GM10248 (cell line): ENCODE measurements around the gene NAV1.

Experiments
- CTCF ChIA-PET: fragments of 300-600 bp; sonication (Branson Sonifier 250); formaldehyde crosslinking; extraction: SDS; loops from one replicate; lab custom pipeline; 2021; ENCODE audit warnings: antibody characterized with exemption; lab: Yijun Ruan, JAX
- POLR2A ChIA-PET: fragments of 350-650 bp; sonication (Branson Sonifier 250); formaldehyde crosslinking; extraction: SDS; loops from one replicate; lab custom pipeline; 2020; ENCODE audit warnings: antibody characterized with exemption; lab: Yijun Ruan, JAX
- DNase-seq: peaks from one replicate; pipeline ENCODE4 v3.0.0; 2012; ENCODE audit errors: extremely low spot score
- CTCF ChIP-seq: IDR thresholded peaks from 2 replicates; pipeline ENCODE4 v1.5.1; 2012; ENCODE audit warnings: mild to moderate bottlenecking, low read depth; ENCODE audit errors: extremely low read depth, missing control alignments, control extremely low read depth

Gene NAV1

GRCh38 chr1:201551096-201551495, 12.2 kb downstream of the NAV1 start:
- ChIA-PET POLR2A (no interaction called here), CTCF (interaction anchor here (0.8 to 1.9 kb wide), 7 partner anchors 8 to 23 kb away, joined by 3 to 9 read pairs (median 4); no protein-coding TSS in a partner anchor)
- no peak for DNase-seq
- no peak for TF ChIP-seq CTCF

DNA sequence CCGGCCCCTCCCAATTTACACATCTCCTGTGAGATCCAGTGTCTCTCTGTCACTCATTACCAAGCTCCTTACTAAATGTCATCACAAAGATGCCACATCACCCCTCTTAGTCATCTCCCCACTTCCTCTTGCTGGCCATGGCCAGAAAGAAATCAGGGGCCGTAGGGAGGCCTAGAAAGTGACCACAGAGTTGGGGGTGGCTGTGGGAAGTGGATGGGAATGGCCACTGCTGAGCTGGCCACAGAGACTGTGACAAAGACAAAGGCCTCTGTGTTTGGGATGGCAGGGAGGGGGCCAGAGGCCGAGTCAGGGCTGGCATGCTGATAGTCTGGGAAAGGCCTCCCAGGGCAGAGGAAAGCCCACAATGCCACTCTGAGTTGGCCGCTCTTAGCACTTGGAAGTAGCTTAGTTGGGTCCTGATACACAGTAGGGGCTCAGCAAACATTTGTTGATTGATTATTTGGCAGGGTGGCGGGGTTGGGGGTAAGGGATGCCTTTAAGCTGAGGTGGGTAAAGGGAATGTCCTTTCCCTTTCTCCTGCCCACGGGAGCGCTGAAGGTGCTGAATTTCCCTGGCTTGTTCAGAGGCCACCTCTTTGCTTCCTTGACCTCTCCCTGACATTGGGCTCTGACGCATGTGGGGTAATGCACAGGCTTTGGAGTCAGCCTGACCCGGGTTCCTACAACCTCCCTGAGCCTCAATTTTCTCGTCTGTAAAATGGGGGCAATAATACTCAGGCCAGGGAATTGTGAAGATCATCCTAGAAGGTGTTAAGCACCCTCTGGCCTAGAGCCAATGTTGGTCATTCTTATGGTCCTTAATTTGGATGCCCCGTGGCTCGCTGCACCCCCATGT, 13.2 kb downstream of the NAV1 start:
- ChIA-PET POLR2A (no interaction called here), CTCF (interaction anchor here (0.8 to 1.9 kb wide), 6 partner anchors 7 to 22 kb away, joined by 3 to 5 read pairs (median 4); no protein-coding TSS in a partner anchor)
- no peak for TF ChIP-seq CTCF
- no peak for DNase-seq

DNA sequence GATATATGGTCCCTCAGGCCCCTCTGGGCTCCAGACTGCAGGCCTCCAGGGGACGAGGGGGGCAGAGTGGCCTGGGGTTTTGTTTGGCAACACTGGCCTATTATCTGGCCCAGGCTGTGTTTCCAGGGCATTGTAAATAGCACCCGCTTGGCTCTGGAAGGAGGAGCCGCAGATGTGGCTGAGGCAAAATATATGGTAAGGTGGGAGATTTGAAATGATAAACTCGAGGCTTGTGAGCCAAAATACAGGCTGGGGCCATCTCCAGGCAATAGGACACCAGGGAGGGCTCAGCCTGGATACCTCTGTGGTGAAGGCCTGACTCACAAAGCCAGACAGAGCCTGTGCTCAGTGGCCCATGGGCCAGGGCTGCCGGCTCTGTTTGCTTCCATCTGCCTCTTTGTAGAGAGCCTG, 14.0 kb downstream of the NAV1 start:
- no peak for TF ChIP-seq CTCF
- DNase-seq: no peak
- POLR2A ChIA-PET: no interaction called here
- CTCF ChIA-PET: interaction anchor here (0.9 to 1.3 kb wide), 4 partner anchors 10 to 157 kb away, joined by 3 to 4 read pairs (median 3); no protein-coding TSS in a partner anchor

GRCh38 chr1:201553496-201554189, 14.7 kb downstream of the NAV1 start:
- DNase-seq: no peak
- no peak for TF ChIP-seq CTCF
- CTCF ChIA-PET: interaction anchor here (0.9 to 1.3 kb wide), 5 partner anchors 9 to 156 kb away, joined by 3 to 4 read pairs (median 3); no protein-coding TSS in a partner anchor
- POLR2A ChIA-PET: no interaction called here

GRCh38 chr1:201554190-201554600, 15.3 kb downstream of the NAV1 start:
- no peak for DNase-seq
- no peak for TF ChIP-seq CTCF
- POLR2A ChIA-PET: no interaction called here
- CTCF ChIA-PET: interaction anchor here (0.9 to 1.5 kb wide), 6 partner anchors 8 to 155 kb away, joined by 3 to 4 read pairs (median 3); no protein-coding TSS in a partner anchor
